Hematopoietic multipotent progenitor cell treated with erythropoietin and hydrocortisone succinate and interleukin-3 and kit ligand, for 4 days (in vitro differentiated cells): ENCODE results near the gene TTYH3.
"Not testable (repeated sequence)": the region's sequence is repeated elsewhere in the genome, so short reads cannot be mapped to it uniquely, and the experiment has no call there.

Source experiments
- DNase-seq: peaks from one replicate; pipeline ENCODE4 v3.0.0-alpha.2; 2015

The TTYH3 gene, protein sequence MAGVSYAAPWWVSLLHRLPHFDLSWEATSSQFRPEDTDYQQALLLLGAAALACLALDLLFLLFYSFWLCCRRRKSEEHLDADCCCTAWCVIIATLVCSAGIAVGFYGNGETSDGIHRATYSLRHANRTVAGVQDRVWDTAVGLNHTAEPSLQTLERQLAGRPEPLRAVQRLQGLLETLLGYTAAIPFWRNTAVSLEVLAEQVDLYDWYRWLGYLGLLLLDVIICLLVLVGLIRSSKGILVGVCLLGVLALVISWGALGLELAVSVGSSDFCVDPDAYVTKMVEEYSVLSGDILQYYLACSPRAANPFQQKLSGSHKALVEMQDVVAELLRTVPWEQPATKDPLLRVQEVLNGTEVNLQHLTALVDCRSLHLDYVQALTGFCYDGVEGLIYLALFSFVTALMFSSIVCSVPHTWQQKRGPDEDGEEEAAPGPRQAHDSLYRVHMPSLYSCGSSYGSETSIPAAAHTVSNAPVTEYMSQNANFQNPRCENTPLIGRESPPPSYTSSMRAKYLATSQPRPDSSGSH

GRCh38 chr7:2631946-2632732 lies at the start of gene TTYH3:
Gene TTYH3, plus strand, starts transcription at chr7:2631986. Its CDS starts 170 bp downstream, at chr7:2632156.
- no peak for DNase-seq

DNA sequence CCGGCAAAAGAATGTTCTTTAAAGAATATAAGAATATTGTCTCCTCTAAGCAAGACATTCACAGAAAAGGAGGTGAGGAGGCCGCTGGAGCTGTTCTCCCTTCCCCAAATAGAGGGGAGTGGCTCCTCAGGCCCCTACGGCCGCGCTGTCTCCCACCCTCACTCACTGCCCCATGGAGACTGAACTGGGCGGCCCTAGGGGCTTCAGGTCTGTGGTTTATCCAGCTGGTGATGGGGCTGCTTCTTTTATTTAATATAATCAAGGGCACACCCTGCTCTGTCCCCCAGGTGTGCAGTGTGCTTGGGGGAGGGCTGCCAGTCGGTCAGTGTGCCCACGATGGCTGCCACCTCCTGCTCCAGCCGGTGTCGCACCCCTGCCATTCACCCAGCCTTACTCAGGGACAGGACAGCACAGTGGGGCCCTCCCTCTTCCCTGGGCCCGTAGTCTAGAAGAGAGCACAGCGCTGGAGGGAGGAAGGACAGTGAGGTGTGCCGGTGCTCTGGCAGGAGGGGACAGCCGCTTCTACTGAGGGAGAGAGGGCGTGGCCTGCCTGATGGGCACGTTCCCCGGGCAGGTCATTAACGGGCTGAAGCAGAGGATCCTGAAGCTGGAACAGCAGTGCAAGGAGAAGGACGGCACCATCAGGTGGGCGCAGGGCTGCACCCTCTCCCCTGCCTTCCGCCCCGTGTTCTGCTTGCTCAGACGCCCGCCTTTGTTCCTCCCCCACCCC lies 49.6 kb upstream of the TTYH3 start:
- DNase-seq: no peak

DNA sequence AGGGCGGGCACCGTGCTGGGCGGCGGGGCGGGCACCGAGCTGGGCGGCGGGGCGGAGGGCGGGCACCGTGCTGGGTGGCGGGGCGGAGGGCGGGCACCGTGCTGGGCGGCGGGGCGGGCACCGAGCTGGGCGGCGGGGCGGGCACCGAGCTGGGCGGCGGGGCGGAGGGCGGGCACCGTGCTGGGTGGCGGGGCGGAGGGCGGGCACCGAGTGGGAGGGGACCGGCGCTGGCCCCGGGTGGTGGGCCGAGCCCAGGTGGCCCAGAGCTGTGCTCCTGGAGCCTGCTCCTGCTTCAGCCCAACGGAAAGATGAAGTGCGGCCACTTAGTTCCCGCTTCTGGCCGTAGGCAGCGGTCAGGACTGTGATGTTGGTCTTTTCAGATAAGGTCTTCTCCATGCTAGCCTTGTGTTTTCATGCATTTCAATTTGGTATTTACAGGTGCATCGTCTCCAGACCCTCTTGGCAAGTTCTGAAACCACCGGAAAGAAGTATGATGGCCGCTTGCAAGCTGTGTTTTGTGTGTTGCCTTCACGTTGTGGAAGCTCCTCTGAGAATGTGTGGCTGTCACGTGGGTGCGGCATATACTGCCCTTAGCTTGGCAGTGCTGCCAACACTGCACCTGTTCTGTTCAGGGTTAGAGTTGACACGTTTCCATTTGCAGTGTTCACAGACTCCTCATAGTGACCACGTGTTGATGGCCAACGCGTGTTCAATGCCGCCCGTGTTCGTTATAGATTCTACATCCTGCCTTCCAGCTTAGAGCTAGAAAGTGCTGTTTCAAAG lies 47.8 kb upstream of the TTYH3 start:
- DNase-seq: no peak

DNA sequence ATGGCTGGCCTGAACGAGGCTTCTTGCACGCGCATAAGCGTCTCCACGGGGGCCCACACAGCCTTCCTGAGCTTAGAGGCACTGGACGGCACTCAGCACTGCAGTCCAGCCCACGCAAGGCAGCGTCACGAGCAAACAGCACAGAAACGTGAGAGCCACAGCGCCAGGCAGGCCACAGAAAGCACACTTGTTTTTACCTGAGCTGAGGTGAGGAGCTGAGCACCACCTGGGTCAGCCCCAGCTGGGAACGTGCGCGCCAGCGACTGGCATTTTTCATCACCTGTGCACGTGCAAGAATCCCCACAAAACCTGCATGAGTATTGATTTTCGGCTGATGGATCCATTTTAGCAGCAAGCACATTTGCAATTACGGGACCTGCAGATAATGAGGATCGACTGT lies 46.3 kb upstream of the TTYH3 start:
- no peak for DNase-seq

DNA sequence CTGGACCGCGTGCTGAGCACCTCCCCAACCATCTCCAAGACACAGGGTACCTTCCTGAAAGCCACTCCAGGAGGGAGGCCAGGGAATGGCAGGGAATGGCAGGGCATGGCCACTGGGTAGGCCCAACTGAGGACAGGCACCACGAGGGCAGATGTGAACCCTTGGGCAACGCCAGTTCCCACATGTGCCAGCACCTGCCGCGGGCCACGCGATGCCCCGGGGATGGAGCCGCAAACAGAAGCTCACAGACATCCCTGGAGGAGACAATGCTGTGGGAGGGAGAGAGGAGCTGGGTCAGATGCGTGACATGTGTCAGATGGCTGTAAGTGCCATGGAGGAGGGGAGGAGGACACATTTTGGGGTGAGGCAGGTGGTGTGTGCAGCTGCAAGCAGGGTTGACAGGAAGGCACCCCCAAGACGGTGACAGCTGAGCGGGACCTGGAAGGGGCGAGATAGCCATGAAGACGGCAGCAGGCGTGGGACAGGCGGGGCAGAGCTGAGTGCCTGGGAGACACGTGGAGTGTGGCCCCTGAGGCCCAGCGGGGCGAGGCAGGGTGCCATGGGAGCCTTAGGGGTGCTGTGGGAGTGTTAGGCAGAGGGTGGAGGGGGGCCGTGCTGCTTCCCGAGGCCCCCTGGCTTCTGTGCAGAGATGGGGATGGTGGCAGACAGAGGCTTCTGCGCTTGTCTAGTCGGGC lies 45.3 kb upstream of the TTYH3 start:
- no peak for DNase-seq

DNA sequence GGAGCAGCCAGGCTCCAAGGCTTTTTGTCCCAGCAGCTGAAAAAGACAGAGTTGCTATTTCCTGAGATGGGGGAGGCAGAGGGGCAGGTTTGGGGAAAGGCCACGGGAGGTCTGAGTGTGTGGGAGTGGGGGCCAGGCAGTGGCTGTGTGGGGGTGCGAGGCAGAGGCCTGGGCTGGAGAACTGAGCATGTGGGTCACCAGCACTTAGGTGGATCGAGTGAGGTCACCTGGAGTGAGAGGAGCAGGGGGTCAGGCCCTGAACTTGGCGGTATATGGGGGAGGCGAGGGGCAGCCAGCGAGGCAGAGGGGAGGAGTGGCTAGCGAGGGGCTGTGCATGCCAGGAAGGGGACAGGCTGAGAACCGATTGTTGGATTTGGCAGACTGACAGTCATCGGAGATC lies 44.7 kb upstream of the TTYH3 start:
- DNase-seq: no peak

DNA sequence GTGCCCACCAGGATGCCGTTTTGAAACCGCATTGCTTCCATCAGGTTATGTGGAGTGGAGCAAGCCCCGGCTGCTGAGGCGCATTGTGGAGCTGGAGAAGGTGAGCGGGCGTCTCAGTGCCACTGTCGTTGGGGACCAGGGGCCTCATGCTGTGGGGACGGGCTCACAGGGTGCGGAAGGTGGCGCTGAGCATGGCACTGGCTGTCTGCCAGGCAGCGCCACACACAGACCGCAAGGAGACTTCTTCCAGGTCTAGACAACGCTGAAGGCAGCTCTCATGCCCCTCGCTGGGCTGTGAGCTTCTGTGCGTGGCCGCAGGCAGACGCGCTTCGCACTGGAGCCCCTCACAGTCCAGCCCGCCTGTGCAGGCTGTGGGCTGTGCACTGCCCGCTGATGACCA lies 44.0 kb upstream of the TTYH3 start:
- no peak for DNase-seq

DNA sequence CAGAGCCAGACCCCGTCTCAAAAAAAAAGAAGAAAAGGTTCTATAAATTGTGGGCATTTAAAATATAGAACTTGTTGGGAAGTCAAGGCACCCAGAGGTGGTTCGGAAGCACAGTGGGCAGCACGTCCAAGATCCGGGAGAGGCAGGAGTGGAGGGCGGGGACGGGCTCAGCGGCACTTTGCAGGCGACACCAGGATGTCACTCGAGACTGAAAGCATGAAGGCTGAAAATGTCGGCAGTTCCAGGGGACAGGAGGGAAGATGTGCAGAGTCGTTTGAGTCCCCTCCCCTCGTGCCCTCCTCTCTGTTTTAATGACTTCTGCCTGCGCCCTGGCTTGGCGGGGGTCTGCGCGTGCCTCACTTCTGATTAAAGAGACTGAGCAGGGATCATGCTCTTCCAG lies 42.4 kb upstream of the TTYH3 start:
- no peak for DNase-seq

GRCh38 chr7:2589941-2590340 lies 41.8 kb upstream of the TTYH3 start:
- DNase-seq: not testable (repeated sequence)

DNA sequence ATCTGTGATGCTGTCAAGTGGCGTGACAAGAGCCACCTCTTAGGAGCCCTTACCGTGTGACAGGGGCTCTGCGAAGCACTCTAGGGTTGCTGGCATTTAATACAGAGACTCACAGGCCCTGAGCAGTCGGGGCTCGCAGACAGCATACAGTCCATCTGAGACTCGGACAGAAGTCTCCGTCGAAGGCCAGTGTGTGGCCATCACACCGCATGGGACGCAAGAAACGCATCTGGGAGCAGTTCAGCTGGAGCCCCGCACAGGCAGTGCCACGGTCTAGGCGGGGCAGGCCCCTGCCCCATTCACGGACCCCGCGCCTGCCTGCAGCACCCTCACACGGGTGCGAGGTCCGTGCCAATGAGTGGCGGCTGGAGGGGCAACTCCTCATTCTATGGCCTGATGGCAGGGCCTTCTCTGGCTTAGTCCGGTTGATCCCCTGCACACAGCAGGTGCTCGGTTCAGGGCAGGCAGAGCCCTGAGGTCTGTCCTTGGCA lies 39.4 kb upstream of the TTYH3 start:
- no peak for DNase-seq

- DNase-seq: no peak
Measured at GRCh38 chr7:2593036-2593727, 38.6 kb upstream of the TTYH3 start.

DNA sequence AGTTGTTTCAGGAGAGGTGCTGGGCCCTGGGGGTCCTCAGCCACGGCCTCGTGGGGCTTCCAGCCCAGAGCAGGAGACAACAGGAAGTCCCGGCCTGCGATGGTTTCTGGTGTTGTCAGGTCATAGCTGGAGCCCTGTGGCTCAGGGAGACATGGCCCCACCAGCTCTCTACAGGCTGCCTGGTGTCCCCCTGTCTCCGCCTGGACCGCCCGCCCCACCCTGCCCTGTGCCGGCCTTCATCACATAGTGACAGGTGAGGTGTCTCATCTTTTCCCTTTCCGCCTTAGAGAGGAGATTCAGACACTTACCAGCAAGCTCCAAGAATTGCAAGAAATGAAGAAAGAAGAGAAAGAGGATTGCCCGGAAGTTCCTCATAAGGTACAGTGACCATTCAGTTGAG lies 37.2 kb upstream of the TTYH3 start:
- no peak for DNase-seq

DNA sequence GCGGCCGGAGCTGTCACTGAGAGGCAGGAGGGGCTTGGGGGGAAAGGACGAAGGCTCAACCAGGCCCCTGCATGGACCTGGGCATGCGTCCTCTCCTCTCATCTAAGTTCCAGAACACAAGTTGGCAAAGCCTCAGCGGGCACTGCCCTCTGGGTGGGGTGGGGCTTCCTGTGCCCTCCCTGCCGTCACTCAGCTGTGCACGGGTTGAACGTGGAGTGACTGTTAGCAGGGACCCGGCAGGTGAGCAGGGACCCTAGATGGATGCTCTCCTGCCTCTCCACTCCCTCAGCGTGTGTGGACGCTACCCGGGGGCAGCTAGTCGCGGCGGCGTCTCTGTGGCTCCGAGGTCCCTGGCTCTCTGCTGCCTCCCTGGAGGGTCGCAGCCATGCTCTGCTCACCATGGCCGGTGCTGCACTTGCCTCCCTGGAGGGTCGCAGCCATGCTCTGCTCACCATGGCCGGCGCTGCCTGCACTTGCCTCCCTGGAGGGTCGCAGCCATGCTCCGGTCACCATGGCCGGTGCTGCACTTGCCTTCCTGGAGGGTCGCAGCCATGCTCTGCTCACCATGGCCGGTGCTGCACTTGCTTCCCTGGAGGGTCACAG lies 36.4 kb upstream of the TTYH3 start:
- DNase-seq: no peak

DNA sequence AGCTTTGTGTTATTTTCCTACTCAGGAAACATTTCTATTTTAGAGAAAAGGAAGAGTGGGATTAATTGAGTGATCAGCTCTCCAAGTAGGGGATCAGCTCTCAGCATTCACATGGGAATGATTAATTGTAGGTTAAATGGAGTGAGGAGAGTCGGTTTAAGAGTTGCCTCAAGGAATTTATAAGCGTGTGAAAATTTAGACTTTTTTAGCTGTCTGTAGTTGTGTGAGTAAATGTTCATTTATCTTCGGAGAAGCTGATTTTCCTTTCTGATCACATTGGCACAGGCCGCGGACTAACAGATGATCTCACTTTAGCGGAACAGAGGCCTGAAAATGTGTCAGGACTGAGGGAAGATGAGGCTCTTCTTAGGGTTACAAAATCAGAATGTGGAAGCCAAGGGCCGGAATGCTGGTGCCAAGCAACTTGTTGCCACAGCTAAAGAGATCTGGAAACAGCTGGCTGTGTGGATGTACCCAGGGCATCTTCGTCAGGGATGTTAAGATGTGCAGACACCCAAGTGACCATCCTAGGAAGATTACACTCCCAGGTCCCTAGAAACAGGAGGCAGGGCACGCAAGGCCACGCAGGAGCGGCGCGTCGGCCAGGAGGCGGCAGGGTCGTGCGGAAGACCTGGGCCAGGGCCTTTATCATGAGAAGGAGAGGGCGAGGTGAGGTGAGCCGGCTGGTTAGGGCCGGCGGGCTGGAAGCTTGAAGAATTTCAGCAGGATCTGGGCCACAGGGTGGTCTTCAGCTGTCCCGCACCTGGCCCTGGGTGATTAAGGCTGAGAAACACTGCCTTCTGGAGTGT lies 35.1 kb upstream of the TTYH3 start:
- DNase-seq: no peak

DNA sequence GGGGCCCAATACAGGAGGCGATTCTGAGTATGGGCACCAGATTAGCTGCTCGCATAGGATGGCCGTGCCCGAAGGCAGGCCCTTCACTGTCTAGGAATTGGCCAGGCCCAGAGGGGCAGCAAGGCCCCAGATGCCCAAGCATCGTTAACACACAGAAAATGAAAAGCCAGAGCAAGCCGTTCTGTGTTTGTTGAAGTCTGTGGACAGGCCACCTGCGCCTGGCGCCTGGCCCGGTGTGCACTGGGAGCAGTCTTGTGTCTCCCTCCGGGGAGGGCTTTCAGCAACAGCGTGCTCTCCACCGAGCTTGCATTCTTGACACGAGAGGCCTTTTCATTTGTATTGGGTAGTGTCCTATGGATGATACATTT lies 34.5 kb upstream of the TTYH3 start:
- DNase-seq: no peak

DNA sequence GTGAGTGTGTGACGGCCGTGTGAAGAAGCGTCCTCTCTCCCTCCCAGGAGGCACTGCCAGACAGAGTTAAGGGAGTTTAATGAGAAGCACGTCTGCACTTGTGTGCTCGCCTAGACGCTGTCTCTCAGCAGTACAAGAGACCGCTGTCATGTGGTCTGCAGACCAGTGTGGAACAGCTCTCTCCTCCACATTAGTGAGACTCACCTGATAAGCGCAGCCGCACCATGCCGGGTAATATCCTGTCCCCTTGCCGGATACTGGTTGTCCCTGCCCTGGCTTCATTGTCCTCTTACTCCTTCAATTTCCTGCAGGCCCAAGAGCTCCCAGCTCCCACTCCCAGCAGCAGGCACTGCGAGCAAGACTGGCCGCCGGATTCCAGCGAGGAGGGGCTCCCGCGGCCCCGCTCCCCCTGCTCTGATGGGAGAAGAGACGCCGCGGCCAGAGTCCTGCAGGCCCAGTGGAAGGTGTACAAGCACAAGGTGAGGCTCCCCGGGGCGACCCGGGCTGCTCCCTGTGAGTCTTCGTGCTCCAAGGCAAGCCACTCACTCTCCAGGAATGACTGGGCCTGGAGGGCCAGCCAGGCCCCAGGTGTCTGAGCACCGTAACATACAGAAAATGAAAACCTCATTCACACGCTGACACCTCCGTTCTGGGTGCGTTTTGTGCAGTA lies 33.5 kb upstream of the TTYH3 start:
- DNase-seq: no peak

GRCh38 chr7:2601065-2601464 lies 30.7 kb upstream of the TTYH3 start:
- DNase-seq: no peak

- no peak for DNase-seq
Measured at GRCh38 chr7:2601907-2602306, 29.9 kb upstream of the TTYH3 start.

GRCh38 chr7:2602406-2603043 lies 29.3 kb upstream of the TTYH3 start:
- peak; percentile 22 for DNase-seq
